Activated T-helper 1 cell treated with Interleukin-2 at 50 U/mL for 16 hours (primary cell): Measurements from ENCODE around the gene ANKRD16.
"Not testable (repeated sequence)": the region's sequence is repeated elsewhere in the genome, so short reads cannot be mapped to it uniquely, and the experiment has no call there.

Experiments used
- DNase-seq: peaks from one replicate; pipeline ENCODE4 v3.0.0-alpha.2; 2020; ENCODE audit warnings: low read depth

ANKRD16 gene

DNA sequence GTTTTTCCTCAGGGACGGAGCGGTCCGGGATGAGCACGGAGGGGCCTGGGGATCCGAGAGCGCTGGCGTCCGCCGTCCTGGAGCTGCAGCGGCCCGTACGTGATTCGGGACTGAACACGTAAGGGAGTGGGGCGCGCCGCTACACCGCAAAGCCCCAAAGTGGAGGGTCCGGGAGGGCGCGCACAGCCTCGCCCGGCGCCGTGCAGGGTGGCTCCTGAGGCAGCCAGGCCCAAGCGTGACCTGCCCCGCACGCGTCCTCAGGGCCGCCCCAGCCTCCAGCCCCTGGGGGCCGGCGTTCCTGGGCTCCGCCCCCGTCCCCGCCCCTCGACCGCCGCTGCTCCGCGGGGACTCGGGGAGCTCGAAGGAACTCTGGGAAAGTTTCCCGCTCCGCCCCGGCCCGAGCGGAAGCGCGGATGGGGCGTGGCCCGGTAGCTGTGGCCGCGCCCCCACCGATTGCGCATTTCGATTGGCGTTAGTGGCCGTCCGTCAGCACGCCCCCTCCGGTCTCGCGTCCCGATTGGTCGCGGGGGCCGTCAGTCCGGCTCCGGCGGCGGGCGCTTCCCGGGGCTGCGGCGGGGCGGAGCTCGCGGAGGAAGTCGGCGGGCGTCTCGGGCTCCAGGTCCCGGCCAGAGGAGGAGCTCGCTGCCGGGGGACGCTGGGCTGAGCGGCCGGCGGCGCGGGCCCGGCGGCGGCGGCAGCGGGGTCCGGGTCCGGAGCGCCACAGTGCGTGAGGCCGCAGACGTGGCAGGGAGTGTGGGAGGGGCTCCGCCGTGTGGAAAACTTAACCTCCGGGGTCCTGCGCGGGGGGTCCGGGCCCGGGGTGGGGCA lies at the start of gene ANKRD16, which contains the start of gene FBH1:
TSS of gene ANKRD16 (minus strand) at position 270 of the 828 bp plus-strand sequence. CDS start 539 bp downstream, outside the sequence.
TSS of gene FBH1 (plus strand) at position 620 of the 828 bp plus-strand sequence. CDS start at position 723, 103 bp downstream.
- peak; percentile 97 for DNase-seq

DNA sequence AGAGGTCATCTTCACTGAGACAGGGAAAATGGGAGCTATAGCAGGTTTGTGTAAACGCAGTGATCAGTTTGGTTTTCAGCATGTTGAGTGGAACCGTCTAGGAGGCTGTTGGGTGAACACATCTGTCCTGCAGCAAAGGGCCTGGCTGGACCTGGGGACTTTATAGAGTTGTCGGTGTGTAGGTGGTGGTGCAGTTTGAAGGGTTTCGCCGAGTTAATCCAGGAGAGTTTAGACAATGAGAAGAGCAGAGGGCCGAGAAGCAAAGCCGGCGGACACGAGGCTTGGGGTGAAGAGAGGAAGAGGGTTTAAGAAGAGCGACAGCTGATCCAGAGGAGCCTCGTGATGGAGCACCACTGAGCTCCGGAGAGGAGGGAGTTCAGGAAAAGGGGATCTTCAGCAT lies 48.6 kb upstream of the ANKRD16 start:
- DNase-seq, result no peak

DNA sequence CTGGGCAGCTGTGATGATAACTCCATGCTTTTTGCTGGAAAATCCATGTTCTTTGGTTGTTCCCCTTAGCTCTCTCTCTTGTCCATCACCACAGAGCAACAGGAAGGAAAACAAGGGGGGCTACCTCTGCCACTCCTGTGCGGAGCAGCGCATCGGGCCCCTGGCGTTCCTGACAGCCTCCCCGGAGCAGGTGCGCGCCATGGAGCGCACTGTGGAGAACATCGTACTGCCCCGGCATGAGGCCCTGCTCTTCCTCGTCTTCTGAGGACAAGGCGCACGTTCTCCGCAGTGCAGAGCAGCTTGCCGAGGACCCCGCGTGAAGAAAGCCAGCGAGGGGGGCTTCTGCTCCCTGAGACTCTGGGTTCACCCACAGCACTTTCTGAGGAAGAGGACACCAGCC lies 47.3 kb upstream of the ANKRD16 start:
- no peak for DNase-seq

DNA sequence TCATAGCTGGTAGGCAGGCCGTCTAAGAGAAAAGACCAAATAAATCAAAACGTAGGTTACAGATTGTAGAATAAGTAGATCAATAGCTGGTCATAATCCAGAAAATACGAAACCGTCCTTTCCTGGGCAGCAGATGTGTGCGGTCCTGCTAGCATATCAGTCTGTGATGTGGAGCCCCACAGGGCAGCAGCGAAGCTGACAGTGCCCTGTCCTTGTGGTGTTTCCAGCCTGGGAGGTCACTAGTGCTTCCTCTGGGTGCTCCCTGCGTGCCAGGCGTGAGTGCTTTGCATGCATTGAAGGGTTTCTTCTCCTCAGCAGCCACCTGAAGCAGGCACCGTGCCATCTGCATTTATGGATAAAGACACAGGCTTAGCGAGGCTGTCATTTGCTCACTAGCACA lies 45.9 kb upstream of the ANKRD16 start:
- DNase-seq, result no peak

DNA sequence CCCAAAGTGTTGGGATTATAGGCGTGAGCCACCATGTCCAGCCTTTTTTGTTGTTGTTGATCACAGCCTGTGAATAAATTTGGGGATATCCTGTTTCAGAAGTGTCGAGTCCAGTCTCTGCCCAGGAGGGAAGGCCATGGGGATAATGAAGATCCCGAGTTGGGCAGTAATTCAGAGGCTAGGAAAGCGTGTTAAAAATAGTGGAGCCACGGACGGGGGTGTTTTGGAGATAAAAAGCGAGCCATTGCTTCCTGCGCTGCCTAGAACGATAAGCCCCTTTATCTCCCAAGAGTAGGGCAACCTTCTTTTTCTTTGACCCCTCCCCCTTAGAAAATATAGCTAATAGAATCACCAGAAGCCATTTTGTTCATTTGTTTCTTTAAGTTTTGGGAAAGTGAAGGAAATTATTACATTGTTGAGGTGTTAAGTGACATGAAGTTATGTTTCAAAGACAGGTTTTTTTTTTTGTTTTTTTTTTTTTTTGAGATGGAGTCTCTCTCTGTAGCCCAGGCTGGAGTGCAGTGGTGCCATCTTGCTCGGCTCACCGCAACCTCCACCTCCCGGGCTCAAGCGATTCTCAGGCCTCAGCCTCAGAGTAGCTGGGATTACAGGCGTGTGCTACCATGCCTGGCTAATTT lies 44.3 kb upstream of the ANKRD16 start:
- no peak for DNase-seq

DNA sequence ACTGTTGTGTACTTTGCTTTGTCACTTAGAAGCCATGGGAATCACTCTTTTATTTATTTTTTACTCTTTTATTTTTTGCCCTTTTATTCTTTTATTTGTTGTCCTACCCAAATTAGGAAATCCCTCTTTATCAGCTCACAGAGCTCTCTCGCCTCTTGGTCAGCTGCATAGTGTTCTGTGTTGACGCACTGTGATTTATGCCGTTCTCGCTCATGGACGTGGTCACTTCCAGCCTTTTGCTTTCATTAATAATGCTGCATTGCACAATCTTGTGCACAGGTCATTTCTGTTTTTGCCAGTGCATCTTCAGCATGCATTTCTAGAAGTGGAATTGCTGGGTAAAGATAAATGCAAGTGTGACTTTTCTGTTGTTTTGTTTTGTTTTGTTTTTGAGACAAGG lies 42.7 kb upstream of the ANKRD16 start:
- DNase-seq, result no peak

DNA sequence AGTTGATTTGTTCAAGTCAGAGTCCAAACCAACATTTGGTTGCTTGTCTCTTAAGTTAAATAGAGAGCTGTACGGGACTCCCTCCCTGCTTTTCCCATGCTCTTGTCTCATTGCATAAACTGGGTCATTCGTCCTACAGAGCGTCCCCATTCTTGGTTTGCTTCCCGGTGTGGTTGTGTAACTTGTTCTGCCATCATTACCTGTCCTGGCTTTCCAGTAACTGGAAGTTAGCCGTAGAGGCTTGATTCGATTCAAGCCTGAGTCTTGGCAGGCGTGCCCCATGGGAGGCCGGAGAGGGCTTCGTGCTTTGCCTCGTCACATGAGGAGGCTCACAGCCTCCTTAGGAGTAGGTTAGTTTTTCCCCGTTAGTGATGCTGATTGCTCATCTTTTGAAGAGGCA lies 40.6 kb upstream of the ANKRD16 start:
- no peak for DNase-seq

DNA sequence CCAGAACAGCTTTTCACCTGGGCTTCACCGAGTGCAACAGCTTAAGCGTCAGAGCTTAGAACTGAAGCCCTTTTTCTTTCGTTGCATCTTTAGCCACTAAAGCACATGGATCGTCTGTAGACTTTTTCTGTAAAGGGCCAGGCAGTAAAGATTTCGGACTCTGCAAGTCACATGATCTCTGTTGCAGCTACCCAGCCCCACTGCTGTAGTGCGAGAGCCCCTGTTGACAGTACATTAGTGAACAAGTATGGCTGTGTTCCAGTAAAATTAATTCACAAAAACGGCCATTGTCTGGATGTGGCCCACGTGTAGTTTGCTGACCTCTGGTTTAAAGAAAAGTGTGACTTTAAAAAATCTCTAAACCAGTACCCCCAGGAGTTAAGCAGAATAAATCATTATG lies 39.7 kb upstream of the ANKRD16 start:
- no peak for DNase-seq

DNA sequence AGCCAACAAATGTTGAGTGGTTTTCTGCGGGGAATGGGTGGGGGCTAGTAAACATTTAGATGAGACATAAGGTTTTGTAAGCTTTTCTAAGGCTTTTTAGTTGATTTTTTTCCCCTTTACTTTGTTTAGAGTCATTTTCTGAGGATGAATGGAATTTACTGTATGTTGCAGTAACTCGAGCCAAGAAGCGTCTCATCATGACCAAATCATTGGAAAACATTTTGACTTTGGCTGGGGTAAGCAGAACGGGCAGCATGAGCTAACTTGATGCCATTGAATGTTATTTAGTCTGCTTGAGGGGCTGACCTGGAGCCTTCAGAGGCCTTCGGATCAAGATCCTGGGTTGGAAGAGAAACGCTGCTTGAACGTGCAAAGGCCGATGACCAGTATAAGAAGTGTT lies 37.6 kb upstream of the ANKRD16 start:
- no peak for DNase-seq

DNA sequence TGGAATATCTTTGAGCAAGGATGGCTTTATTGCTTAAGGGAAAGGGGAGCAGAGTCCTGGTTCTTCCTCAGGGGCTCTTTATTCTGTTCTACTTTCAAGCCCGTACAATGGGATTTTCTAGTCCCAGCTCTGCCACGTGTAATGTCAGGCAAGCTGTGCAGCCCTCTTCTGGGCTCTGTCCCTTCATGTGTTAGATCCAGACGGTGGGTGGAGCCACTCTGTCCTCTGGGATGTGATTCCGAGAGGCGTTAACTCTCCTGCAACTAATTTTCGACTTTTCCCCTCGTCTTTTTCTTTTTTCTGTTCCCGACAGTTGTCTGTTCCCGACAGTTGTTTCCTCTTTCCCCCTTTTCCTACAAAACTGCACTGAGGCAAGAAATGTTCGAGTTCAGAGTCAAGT lies 35.2 kb upstream of the ANKRD16 start:
- DNase-seq, result no peak

DNA sequence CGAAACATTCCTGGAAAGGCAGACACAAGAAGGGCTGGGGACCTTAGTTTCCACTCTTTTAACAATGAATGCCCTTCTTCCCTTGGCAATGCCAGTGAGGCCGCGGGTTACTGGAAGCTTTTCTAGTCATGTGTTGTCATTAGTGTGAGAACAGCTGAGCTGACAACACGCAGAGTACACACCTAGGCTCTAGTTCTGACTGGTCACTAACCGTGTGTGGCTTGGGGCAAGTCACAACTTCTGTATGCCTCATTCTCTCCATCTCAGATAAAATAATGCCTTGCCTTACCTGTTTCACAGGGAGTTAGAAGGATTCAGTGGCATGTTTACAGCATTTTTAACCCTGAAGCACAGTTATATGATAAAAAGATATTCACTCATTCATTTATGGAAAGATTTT lies 32.1 kb upstream of the ANKRD16 start:
- DNase-seq, result no peak

DNA sequence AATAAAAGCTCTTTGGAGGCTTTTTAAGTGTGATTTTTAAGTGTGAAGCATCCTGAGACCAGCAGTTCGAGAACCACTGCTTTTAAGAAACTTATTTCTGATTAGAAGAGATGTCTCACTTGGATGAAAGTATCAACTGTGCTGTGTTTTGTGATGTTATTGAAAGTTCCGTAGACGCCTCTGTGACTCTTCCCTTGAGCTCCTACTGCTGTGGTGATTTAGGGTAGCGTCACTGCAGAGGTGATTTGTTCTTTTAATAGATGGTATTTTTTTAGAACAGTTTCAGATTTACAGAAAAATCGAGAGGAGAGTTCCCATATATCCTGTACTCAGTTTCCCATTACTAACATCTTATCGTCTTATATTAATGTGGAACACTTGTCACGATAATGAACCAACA lies 29.9 kb upstream of the ANKRD16 start:
- DNase-seq, result no peak

DNA sequence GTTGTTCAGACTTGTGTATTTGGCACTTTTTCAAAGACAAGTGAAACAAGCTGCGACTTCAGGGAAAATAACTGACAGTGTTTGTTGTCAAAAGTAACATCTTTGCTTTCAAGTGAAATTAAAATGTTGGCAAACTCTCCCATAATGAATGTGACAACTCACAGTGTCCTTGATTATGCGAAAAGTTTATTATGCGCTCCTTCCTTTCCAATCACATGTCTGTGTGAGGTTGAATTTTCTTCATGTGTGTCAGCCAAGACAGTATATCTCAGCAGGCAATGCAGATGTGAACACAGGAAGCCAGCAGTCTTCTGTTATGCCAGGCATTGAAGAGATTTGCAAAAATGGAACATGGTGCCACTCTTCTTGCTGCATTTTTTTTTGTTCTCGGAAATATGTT lies 29.1 kb upstream of the ANKRD16 start:
- DNase-seq, result no peak

DNA sequence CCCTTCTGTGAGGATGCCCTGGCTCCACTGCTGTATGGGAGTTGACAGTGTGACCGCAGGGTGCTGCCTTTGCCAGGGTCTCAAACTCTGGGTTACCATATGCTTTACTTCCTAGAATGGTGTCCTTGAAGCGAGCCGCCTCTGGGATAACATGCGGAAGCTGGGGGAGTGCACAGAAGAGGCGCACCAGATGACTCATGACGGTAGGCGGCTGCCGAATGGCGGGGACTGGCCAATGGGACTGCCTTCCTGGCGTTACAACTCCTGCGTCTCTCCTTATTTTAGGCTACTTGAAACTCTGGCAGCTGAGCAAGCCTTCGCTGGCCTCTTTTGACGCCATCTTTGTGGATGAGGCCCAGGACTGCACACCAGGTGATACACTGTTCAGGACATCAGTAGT lies 27.6 kb upstream of the ANKRD16 start:
- DNase-seq, result no peak

DNA sequence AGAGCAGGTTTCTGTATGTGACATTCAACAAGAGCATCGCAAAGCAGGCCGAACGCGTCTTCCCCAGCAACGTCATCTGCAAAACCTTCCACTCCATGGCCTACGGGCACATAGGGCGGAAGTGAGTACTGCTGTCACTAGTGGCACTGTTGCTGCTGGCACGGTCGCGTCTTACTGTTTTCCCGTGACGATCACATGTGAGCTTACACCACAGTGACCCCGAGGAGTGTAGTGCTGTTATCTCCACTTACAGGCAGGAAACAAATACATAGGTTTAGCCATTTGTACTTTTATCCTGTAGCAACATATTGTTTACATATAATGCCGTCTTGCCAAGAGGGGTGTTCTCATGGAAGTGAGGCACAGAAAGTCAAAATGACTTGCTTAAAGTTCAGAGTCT lies 25.8 kb upstream of the ANKRD16 start:
- DNase-seq, result no peak

DNA sequence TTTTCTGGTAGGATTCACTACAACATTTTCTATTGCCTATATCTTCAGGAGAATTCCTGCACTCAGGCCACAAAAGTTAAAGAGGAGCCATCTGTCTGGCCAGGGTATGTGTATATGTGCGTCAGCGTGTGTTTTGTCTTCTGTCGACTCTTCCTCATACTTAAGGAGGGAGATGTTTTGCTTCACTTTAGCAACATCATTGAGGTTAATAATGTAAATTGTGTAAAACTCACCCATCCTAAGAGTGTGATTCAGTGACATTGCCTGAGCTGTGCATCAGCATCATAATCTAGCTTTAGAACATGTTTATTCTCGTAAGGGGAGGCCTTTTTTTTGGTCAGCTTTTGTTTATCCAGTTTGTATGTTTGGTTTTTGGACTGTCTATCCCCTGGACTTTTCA lies 24.0 kb upstream of the ANKRD16 start:
- no peak for DNase-seq

DNA sequence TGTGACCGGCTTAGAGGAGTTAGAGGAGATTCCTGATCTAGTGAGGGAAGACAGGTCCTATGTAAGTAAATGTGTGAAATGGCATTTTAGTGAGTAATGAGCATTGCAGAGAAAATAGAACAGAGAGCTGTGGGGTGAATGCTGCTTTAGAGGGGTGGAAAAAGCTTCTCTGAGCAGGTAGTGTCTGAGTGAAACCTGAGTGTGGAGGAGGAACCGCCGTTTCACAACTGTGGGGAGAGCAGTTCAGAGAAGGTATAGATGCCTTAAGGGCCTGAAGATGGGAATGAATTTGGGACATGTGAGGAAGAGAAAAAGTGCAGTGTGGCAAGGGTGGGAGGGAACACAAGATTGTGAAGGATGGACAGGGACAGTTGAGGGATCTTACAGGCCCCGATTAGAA lies 22.0 kb upstream of the ANKRD16 start:
- DNase-seq, result no peak

DNA sequence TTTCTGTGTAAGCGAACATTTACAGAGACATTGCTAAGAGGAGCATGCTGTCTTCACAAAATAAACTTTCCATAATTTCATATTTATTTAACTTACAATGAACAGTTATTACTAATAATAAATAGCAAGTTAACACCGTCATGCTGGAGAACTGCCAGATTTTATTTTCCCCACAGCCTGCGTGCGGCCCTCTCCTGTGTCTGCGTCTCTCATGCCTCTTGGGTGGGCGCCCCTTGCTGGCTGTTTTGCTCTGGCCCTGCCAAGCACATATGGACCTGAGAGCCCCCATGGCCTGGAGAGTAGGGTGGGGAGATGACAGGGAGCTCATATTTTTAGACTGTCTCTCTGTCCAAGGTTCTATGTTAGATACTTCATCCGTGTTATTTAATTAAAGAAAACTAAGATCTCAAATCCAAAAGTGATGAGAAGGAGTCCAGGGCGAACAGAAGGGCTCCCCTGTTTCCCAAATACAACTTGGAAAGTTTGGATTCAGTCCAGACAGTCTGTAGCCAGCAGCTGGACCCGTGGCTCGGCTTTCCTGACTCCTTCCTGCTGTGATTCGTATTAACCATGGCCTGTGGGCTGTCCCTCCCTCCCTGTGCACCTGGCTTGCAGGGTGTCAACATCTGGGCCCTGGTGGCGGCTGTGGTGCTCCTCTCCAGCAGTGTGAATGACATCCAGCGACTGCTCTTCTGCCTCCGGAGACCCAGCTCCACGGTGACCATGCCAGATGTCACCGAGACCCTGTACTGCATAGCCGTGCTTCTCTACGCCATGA lies 20.8 kb upstream of the ANKRD16 start:
- DNase-seq, result no peak

DNA sequence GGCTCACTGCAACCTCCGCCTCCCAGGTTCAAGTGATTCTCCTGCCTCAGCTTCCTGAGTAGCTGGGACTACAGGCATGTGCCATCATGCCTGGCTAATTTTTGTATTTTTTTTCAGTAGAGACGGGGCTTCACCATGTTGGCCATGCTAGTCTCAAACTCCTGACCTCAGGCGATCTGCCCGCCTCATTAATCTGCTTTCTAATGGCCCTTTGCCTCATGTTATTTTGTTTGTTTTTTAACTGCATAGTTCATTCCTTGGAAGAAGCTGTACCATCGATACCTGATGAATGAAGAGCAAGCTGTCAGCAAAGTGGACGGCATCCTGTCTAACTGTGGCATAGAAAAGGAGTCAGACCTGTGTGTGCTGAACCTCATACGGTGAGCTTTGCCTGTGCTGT lies 19.0 kb upstream of the ANKRD16 start:
- DNase-seq, result not testable (repeated sequence)

DNA sequence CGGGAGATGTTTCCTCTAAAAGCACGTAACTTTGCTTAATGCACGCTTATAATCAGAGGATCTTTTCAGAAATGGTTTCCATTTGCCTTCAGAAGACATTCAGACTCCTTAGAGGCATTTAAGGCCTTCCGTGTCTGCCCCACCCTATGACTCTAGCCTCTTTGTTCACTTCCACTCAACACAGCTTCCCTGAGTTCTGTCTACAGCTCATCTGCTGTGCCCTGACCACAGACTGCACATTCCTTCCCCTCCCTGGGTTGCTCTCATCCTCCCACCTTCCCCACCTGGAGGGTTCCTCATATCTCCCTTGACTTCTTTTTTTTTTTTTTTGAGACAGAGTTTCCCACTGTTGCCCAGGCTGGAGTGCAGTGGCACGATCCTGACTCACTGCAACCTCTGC lies 17.0 kb upstream of the ANKRD16 start:
- no peak for DNase-seq

DNA sequence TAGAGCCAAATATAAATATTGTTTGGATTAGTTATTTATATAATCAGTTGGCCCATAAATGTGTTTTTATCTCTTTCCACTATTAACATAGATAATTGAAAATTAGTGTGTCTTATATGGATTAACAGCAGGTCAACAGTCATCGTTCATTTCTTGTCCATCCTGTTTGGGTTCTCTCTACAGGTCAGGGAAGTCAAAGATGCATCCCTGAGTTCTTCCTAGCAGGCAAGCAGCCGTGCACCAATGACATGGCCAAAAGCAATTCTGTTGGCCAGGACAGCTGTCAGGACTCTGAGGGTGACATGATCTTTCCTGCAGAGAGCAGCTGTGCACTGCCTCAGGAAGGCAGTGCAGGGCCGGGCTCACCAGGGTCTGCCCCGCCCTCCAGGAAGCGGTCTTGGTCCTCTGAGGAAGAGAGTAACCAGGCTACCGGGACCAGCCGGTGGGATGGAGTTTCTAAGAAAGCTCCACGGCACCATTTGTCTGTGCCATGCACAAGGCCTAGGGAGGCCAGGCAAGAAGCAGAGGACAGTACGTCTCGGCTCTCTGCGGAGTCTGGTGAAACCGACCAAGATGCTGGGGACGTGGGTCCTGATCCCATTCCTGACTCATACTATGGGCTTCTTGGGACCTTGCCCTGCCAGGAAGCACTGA lies 16.3 kb upstream of the ANKRD16 start:
- DNase-seq, result no peak

DNA sequence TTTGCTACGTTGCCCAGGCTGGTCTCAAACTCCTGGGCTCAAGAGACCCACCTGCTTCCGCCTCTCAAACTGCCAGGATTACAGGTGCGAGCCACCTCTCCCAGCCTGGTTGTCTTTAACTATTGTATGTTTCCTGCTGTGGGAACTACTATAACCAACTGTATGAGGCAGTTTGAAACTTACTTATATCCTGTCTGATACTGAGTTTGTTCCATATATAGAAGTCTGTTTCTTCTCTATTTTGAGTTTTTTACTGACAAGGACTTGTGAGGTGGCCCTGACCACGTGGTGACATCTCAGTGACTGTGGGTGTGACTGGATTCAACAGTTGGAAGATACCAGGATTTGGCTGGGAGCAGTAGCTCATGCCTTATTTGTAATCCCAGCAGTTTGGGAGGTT lies 14.5 kb upstream of the ANKRD16 start:
- DNase-seq, result no peak
